Thoracic aorta (tissue), 2 donors: Measurements from ENCODE around the gene OR7G2. TPM values are rescaled to one million over a fixed set of nuclear protein-coding genes. Genes with fewer than 3 reads are reported as not detected.

Experiments
- ATAC-seq: fragments of 150-250 bp; one replicate; pipeline ENCODE4 v1.8.0; 2017; ENCODE audit warnings: low read depth; ENCODE audit not compliant: insufficient number of reproducible peaks, low FRiP score
- DNase-seq: peaks from one replicate; pipeline ENCODE4 v3.0.0-alpha.2; 2020; ENCODE audit warnings: low spot score
- H3K27ac ChIP-seq, 2 donors: fragments of 200-600 bp; sonication (generic); 1 replicate in 1 of 2; 2 replicates in 1 of 2; pipeline ENCODE4 v1.5.1; 2016; ENCODE audit warnings: mild to moderate bottlenecking in 2 of 2, moderate library complexity in 2 of 2
- H3K27me3 ChIP-seq: fragments of 200-600 bp; sonication (generic); replicated peaks from 2 replicates; pipeline ENCODE4 v1.6.0; 2016; ENCODE audit warnings: mild to moderate bottlenecking; ENCODE audit not compliant: insufficient read depth
- H3K36me3 ChIP-seq: fragments of 200-600 bp; sonication (generic); one replicate; pipeline ENCODE4 v1.5.1; 2016
- H3K4me1 ChIP-seq, 2 donors: fragments of 200-600 bp; sonication (generic); 1 replicate in 1 of 2; 2 replicates in 1 of 2; pipeline versions ENCODE4 v1.5.1 to v1.6.0; 2016; ENCODE audit warnings: low read depth in 2 of 2, mild to moderate bottlenecking in 1 of 2; ENCODE audit not compliant: control insufficient read depth in 1 of 2
- H3K4me3 ChIP-seq: fragments of 200-600 bp; sonication (generic); 2 replicates; pipeline ENCODE4 v1.5.1; 2016; ENCODE audit warnings: mild to moderate bottlenecking
- H3K9me3 ChIP-seq: fragments of 200-600 bp; sonication (generic); 2 replicates; pipeline ENCODE4 v1.5.1; 2016
- total RNA-seq, 2 donors: library from RNA; depleted of rRNA; stranded (reverse); fragments of >200 nt; gene quantifications; one replicate each; pipeline versions ENCODE4 v1.1.0 to v1.2.3, GENCODE V29; 2016
- TF ChIP-seq, protein P1 (sequence below): fragments of 200-600 bp; sonication (generic); IDR thresholded peaks from one replicate; pipeline ENCODE4 v1.5.1; 2019; ENCODE audit warnings: antibody characterized with exemption

The OR7G2 gene
- total RNA-seq, 2 donors from 2014 or later: not detected

DNA sequence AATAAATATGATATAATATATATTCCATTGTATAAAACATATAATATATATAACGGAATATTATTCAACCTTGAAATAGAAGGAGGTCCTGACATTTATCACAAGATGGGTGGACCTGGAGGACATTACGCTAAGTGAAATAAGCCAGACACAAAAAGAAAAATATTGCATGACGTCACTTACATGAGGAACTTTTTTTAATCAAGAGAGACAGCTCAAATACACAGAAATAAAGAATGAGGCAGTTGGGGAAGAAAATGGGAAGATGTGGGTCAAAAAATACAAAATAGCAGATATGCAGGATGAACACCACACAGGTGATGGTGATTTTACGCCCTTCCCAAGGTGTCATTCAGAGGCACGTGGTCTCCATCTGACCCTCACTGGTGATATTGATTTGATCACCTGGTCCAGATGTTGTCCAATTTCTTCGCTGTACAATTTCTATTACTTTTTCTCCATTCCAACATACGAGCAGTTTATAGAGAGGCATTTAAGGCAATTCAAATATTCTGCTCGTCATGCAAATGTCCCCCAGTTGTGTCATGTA is 32.4 kb upstream of the OR7G2 start:
- Histone ChIP-seq H3K4me3 (peak overlapping the region; percentile 92), H3K9me3 (peaks cover 2% of the 10 kb centered on the region), H3K27me3 (no peaks in the 10 kb centered on the region), H3K36me3 (no peaks in the 10 kb centered on the region), H3K27ac (peak overlapping the region; percentile 75 to 86), H3K4me1 (peaks cover 14 to 23% of the 10 kb centered on the region in 2 donors)
- no peak for DNase-seq
- ATAC-seq: no peak
- TF ChIP-seq, protein P1, sequence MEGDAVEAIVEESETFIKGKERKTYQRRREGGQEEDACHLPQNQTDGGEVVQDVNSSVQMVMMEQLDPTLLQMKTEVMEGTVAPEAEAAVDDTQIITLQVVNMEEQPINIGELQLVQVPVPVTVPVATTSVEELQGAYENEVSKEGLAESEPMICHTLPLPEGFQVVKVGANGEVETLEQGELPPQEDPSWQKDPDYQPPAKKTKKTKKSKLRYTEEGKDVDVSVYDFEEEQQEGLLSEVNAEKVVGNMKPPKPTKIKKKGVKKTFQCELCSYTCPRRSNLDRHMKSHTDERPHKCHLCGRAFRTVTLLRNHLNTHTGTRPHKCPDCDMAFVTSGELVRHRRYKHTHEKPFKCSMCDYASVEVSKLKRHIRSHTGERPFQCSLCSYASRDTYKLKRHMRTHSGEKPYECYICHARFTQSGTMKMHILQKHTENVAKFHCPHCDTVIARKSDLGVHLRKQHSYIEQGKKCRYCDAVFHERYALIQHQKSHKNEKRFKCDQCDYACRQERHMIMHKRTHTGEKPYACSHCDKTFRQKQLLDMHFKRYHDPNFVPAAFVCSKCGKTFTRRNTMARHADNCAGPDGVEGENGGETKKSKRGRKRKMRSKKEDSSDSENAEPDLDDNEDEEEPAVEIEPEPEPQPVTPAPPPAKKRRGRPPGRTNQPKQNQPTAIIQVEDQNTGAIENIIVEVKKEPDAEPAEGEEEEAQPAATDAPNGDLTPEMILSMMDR: no peak

- Histone ChIP-seq H3K36me3 (no peaks in the 10 kb centered on the region), H3K27me3 (no peaks in the 10 kb centered on the region)
Measured at GRCh38 chr19:9132422-9132821, 25.1 kb upstream of the OR7G2 start.

GRCh38 chr19:9130965-9131364 is 23.7 kb upstream of the OR7G2 start:
- Histone ChIP-seq H3K27me3 (no peaks in the 10 kb centered on the region), H3K9me3 (no peaks in the 10 kb centered on the region), H3K36me3 (no peaks in the 10 kb centered on the region), H3K4me3 (no peak overlapping the region), H3K27ac (no peak overlapping the region), H3K4me1 (no peaks in the 10 kb centered on the region)
- DNase-seq (no peak), ATAC-seq (no peak)
- TF ChIP-seq, protein P1: no peak

More at GRCh38 chr19:9132422-9132821, 25.1 kb upstream of the OR7G2 start:
- Histone ChIP-seq H3K4me1 (no peaks in the 10 kb centered on the region), H3K27ac (no peak overlapping the region), H3K4me3 (no peak overlapping the region), H3K9me3 (no peaks in the 10 kb centered on the region)
- ATAC-seq: no peak
- no peak for DNase-seq
- TF ChIP-seq, protein P1: no peak

DNA sequence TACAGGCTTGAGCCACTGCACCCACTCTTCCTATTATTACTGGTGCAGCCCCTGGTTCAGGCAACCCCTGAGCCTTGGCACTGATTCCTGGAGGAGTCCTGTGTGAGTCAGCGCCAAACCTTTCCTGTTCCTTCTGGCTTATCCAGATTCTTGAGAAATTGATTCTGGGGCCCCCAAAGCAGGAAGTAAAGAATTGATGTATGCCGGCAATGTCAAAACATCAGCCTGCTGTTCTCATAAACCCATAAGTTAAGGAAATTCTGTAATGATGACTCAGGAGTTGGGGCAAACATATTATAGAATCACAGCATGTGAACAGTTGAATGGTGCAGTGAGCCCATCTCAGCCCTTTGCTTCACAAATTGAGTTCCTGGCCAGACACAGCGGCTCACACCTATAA is 20.9 kb upstream of the OR7G2 start:
- DNase-seq (no peak), ATAC-seq (no peak)
- H3K27ac ChIP-seq: no peak overlapping the region
- H3K4me3 ChIP-seq: no peak overlapping the region
- no peaks in the 10 kb centered on the region for H3K36me3 ChIP-seq
- H3K9me3 ChIP-seq: no peaks in the 10 kb centered on the region
- H3K4me1 ChIP-seq: no peaks in the 10 kb centered on the region
- no peaks in the 10 kb centered on the region for H3K27me3 ChIP-seq
- TF ChIP-seq, protein P1: no peak

DNA sequence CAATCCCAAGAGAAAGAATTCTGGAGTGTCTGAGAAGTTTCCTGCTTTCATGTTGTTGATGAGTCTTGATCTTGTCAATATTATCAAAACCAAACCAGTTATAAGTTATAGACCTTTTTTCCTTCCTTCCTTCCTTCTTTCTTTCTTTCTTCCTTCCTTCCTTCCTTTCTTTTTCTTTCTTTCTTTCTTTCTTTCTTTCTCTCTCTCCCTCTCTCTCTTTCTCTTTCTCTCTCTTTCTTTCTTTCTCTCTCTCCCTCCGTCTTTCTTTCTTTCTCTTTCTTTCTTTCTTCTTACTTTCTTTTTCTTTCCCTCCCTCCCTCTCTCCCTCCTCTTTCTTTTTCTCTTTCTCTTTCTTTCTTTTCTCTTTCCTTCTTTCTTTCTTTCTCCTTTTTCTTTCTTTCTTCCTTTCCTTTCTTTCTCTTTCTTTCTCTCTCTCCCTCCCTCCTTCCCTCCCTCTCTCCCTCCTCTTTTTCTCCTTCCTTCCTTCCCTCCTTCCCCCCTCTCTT is 19.7 kb upstream of the OR7G2 start, which contains the start of gene OR7G3:
TSS of gene OR7G3 (minus strand) at position 51 of the 506 bp plus-strand sequence. CDS start at position 51, 0 bp downstream.
- DNase-seq: no peak
- Histone ChIP-seq H3K4me1 (no peaks in the 10 kb centered on the region), H3K27me3 (no peaks in the 10 kb centered on the region), H3K36me3 (no peaks in the 10 kb centered on the region), H3K4me3 (no peak within 1 kb of the TSS), H3K27ac (no peak within 1 kb of the TSS), H3K9me3 (no peaks in the 10 kb centered on the region)
- no peak for ATAC-seq
- TF ChIP-seq, protein P1: no peak
